ENCODE data around the gene BPGM.

BPGM gene

GRCh38 chr7:134649226-134649775 lies 2.6 kb downstream of the BPGM start:
- no peak for TF ChIP-seq CTCF (conservative IDR thresholded peaks at IDR 0.05; ENCODE audit: low read depth, low read length)
- no peak overlapping the region for H3K4me3 ChIP-seq (ENCODE audit: low read length)
- DNase-seq (ENCODE audit: low read depth): no peak

- H3K4me3 ChIP-seq (ENCODE audit: low read length): no peak overlapping the region
- no peak for DNase-seq (ENCODE audit: low read depth)
- no peak for TF ChIP-seq CTCF (conservative IDR thresholded peaks at IDR 0.05; ENCODE audit: low read depth, low read length)
Measured at GRCh38 chr7:134651991-134652390, 5.3 kb downstream of the BPGM start.

GRCh38 chr7:134654104-134654775 lies 7.6 kb downstream of the BPGM start:
- DNase-seq (ENCODE audit: low read depth): no peak
- no peak overlapping the region for H3K4me3 ChIP-seq (ENCODE audit: low read length)
- no peak for TF ChIP-seq CTCF (conservative IDR thresholded peaks at IDR 0.05; ENCODE audit: low read depth, low read length)

- no peak for DNase-seq (ENCODE audit: low read depth)
- no peak overlapping the region for H3K4me3 ChIP-seq (ENCODE audit: low read length)
- no peak for TF ChIP-seq CTCF (conservative IDR thresholded peaks at IDR 0.05; ENCODE audit: low read depth, low read length)
Measured at GRCh38 chr7:134657526-134657925, 10.9 kb downstream of the BPGM start.

- no peak overlapping the region for H3K4me3 ChIP-seq (ENCODE audit: low read length)
- no peak for TF ChIP-seq CTCF (conservative IDR thresholded peaks at IDR 0.05; ENCODE audit: low read depth, low read length)
- no peak for DNase-seq (ENCODE audit: low read depth)
Measured at GRCh38 chr7:134660242-134660785, 13.7 kb downstream of the BPGM start.

- no peak overlapping the region for H3K4me3 ChIP-seq (ENCODE audit: low read length)
- DNase-seq (ENCODE audit: low read depth): no peak
Measured at GRCh38 chr7:134660961-134661376, 14.3 kb downstream of the BPGM start.

More at GRCh38 chr7:134660961-134661376, 14.3 kb downstream of the BPGM start:
- no peak for TF ChIP-seq CTCF (conservative IDR thresholded peaks at IDR 0.05; ENCODE audit: low read depth, low read length)

Measured in retinal pigment epithelial cell (primary cell).